AML-193 (cell line): ENCODE measurements around the gene CXCL14.

ENCODE experiments used
- DNase-seq, 2 experiments: peaks; one replicate each; lab custom pipeline; 2025; lab: John Stamatoyannopoulos, UW

CXCL14 gene

DNA sequence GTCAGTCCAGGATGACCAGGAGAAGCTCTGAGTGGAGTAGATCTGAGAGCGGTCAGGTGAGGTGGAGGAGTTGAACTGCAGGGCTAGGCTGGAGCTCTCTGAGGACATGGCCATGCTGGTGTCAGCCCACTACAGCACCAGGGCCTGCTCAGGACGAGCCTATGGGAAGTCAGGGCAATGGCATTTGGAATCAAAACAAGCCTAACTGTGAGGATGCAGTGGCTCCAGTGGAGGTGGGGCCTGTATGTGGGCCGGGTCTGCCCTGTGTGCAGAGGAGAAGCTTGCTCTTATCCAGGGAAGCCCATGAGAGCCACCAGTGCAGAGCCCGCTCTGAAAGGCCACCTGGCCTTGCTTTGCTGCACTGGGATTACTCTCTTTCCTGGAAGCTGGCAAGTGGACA lies 11.1 kb downstream of the CXCL14 start:
- DNase-seq: no peak

DNA sequence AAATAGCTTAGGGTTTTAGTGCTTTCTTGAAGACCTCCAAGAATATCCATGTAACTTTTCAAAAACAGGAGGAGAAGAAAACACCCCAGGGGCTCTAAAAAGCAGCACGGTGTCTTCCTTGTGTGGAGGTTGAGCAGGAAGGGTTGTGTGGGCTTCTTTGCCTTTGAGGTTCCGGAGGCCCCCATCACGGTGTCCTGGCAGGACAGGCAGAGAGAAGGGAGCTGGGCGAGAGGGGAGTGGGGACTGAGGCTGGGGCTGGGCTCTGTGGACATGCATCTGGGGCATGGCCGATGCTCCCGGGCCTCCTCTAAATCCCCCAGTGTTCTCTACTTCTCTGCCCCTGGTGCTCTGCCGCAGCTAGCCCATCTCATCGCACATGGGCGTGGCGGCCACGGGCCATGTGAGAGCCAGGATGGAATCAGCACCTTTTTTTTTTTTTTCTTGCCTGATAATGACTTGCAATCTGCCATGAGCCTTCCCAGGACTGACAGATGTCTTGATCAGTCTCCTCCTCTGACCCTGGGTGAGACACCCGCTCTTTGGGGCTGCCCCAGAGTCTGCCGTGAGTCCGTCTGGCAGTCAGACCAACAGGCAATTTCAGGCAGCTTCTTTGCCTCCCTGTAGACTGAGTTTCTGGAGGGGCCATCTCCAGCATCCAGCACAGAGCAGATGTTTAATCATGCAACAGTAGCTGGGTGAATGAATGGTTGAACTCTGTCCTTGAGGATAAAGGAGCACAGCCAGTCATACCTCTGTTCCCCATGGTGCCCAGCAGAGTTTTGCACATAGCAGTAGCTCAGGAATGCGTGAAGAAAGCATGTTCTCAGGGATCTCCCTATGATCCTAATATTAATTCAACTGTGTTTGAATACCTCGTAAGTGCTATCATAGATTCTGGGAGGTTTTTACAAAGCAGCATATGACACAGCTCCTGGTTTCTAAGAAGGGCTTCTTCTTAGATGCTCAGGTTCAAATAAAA lies 12.1 kb downstream of the CXCL14 start:
- no peak for DNase-seq

DNA sequence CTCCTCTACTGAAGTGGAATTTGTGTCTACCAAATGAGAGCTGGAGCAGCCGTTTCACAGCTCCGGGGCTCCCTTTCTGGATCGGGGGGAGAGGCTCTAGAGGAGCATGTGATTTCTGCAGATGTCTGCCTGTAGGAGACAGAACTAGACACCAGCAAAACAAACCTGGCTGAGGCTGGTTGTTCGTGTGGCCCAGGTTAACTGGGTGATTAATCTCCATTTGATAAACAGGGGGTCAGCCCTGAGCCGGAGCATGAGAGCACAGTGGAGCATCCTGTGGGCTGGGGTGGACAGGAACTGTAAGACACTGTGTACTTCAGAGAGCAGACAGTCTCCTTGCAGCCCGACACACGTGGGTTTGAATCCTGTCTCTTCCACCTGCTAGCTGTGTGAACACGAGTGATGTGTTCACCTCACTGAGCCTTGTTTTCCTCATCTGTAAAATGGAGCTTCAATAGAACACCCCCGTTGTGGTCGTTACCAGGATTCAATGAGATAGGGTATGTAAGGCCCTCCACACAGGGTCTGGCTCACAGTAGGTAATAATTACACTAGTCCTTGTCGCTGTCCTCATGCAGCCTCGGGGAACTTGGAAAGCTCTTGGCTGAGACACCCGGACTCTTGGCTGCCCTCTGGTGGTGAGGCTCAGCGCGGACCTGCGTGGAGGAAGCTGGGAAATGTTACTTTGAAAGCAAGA lies 12.9 kb downstream of the CXCL14 start:
- DNase-seq: peak; percentile 36 to 41

DNA sequence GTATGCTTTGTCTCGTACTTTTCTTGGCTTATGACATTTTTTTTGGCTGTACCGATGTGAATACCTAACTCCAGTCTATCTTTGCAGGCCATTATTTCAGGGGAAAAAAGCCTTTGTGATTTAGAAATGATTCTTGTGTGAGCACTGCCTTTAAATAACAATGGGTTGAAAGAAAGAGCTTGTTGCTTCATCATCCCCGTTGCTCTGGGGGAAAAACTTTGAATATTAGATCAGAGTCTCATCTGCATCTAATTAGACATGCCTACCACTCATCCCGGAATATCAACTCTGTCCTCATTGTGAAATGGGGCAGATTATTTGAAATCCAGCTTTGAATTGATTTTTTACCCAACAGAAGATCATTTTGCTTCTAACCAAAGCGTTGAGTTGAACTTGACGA lies 13.5 kb downstream of the CXCL14 start:
- DNase-seq: no peak

DNA sequence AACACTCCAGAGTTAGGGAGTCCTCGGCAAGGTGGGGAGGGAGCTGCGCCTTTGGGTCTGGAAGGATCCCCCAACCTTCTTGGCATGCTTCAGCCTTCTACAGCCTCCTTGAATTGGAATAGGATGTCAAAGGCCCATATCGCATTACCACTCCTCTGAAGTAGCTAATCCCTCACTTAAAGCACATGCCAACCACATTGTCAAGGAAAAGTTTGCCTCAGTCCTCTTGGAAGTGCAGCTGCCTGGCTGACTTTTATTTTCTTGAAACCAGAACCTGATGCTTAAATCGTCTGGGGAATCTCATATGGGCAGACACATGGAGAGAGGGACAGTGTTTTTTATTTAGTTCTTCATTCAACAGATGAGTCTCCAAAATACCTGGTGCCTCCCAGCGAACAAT lies 14.5 kb downstream of the CXCL14 start:
- no peak for DNase-seq

- no peak for DNase-seq
Measured at GRCh38 chr5:135561266-135561665, 17.5 kb downstream of the CXCL14 start.

DNA sequence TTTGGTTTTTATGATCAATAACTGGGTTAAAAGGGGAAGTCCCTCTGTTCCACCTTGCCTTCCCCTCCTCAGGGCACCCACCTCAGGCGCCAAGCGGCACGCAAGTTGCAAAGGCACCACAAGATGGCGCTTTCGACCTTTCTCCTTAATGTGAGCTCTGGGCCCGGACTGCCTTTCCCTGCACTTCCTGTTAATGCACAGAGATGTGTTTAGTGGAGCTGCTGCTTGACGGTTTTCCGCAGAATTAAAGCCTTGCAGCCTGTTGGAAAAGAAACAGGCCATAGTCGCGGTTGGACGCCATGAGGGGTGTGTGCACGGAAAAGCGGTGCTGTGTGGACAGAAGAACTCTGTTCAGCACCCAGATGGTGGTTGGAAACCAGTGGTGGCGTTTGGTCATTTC lies 17.9 kb downstream of the CXCL14 start:
- DNase-seq: peak; percentile 70 to 76

DNA sequence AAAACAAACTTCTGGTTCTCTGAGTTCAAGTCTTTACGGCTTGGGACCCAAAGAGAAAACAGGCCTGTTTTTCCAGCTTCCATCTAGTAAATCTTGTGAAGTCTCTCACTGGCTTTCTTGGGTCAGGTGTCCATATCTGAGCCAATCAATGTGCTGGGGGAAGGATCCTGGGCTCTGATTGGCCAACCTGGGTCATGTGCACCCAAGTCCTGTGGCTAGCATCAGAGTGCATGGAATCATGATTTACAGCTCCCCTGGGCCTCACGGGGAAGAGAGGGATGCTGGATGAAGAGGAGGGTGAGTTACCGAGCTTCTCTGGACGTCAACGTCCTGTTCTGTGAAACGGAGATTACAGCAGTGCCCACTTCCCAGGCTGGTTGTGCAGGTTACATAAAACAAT lies 19.4 kb downstream of the CXCL14 start:
- no peak for DNase-seq

- DNase-seq: no peak
Measured at GRCh38 chr5:135557076-135557838, 21.5 kb downstream of the CXCL14 start.

DNA sequence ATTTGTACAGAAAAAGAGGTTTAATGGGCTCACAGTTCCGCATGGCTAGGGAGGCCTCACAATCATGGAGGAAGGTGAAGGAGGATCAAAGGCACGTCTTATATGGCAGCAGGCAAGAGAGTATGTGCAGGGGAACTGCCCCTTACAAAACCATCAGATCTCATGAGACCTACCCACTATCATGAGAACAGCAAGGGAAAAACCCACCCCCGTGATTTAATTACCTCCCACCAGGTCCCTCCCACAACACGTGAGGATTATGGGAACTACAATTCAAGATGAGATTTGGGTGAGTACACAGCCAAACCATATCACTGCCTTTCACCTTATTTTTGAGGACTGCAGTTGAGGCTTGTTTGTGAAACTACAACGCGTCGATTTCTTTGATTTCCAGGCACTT lies 22.2 kb downstream of the CXCL14 start:
- no peak for DNase-seq

DNA sequence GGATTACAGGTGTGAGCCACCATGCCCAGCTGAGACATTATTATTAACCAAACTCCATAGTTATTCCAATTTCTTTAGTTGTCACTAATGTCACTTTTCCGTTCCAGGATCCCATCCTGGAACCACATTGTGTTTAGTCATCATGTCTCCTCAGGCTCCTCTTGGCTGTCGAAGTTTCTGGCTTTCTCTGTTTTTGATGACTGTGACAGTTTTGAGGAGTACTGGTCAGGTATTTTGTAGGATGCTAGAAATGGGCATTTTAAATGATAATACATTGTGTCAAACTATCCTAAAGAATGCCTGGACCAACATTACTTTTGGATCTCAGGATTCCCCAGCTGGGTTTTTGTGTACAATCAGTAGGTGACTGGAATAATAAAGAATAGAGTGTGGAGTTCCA lies 23.3 kb downstream of the CXCL14 start:
- DNase-seq: no peak

- DNase-seq: no peak
Measured at GRCh38 chr5:135553688-135554462, 24.9 kb downstream of the CXCL14 start.

GRCh38 chr5:135551593-135552447 lies 27.0 kb downstream of the CXCL14 start:
- DNase-seq: peak; percentile 28

- no peak for DNase-seq
Measured at GRCh38 chr5:135549413-135549812, 29.4 kb downstream of the CXCL14 start.

GRCh38 chr5:135547590-135548254 lies 31.1 kb downstream of the CXCL14 start:
- no peak for DNase-seq

DNA sequence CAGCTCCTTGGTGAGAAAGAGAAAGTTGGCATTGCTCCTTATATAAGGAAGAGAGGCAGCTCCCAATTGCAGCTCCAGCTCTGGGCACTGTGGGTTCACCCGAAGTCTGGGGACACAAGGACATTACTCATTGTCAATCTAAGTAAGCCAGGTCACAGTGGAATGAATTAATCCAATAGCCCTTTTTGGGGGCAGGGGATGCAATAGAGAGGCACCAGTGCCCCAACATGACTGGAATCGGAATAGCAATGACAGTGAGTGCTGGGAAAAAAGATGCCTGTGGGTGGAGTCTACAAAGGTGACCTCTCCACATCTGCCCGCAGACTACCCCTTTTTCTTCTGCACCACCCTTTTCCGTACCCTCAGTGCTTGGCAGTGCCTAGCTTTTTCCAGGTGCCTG lies 31.9 kb downstream of the CXCL14 start:
- DNase-seq: no peak

DNA sequence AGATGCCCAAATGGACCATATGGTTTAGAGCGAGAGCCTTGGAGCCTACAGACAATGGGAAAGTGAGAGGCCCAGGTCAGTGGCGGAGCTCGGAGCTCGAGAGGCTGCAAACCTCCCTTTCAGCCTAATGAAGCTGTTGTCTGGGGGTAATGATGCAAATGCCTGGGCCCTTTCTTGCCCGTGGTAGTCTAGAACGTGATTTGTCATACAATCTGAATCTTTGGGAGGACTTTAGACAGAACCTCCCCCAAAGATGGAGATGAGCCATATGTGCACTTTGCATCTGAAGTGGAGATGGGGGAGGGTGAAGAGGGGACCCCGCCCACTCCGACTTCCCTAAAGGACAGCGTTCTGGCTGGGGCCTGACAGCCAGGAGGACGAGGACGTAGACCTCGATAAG lies 32.7 kb downstream of the CXCL14 start:
- DNase-seq: no peak

- no peak for DNase-seq
Measured at GRCh38 chr5:135545099-135545498, 33.7 kb downstream of the CXCL14 start.

DNA sequence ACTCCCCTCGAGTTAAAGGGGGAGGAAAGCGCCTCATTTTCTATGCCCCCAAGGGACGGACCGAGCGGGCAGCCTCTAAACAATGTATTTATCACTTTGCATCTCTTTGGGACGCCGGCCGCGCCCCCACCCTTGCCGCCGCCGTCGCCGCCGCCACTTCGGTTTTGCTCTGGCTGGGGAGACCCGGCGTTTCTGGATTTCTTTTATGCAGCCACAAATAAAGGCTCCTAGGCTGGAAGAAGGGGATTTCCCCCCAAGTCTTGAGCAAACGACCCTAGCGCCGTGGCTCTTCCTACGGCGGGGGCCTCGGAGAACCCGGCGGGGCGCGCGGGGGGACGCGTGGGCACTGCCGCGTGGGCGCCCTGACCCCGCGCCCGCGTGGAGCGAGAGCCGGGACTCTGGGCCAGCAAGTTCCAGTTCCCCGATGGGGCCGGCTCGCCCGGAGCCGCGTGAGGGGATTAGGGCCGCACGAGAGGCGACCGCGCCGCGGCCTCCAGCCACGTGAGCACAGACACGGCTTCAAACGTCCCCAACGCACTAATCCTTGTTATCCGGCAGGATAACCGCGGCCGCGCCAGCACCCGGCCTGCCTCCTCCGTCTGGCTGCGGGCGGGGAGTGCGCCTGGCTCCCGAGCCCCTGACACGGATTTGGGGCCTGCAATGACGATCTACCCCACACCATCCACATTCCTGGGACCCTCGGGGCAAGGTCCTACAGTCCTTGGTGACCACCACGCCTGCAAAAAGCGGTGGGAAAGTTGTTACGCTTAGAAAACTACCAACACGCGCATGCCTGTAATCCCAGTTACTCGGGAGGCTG lies 35.1 kb downstream of the CXCL14 start:
- DNase-seq: no peak
